HG02870 (cell line): ENCODE data around the gene CNN2.

Source experiments
- ATAC-seq: cut with Tn5 transposase; IDR thresholded peaks from one replicate; pipeline ENCODE4 v1.9.1; 2021; ENCODE audit warnings: mild to moderate bottlenecking, moderate library complexity; ENCODE audit not compliant: unreplicated experiment

The CNN2 gene

DNA sequence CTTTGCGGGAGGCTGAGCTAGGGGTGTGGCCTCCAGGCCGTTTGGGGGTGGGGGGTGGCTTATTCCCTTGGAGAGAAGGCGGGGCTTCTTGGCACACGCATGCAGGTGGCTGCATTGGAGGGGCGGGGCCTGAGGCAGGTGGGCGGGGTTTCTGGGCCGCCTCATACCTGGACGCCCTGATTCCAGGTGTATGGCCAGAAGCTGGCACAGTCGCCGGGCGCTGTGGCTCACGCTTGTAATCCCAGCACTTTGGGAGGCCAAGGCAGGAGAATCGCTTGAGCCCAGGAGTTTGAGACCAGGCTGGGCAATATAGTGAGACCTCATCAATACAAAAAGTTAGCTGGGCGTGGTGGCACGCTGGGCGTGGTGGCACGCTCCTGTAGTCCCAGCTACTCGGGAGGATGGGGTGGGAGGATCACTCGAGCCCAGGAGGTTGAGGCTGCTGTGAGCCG, 21.3 kb downstream of the CNN2 start:
- no peak for ATAC-seq

DNA sequence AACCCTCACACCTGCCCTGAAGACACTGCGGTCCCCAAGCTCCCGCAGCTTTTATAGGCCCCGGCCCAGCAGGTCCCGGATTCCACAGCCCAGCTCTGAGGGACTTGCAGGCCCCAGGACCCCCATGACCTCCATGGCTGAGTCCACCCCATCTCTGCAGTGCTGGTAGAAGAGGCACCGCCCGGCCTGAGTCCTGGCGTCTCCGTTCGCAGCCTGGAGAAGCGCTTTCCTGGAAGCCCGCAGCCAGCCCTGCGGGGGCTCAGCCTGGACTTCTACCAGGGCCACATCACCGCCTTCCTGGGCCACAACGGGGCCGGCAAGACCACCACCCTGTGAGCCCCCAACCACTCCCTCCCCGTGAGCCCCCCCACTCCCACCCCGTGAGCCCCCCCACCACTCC, 22.7 kb downstream of the CNN2 start:
- no peak for ATAC-seq

DNA sequence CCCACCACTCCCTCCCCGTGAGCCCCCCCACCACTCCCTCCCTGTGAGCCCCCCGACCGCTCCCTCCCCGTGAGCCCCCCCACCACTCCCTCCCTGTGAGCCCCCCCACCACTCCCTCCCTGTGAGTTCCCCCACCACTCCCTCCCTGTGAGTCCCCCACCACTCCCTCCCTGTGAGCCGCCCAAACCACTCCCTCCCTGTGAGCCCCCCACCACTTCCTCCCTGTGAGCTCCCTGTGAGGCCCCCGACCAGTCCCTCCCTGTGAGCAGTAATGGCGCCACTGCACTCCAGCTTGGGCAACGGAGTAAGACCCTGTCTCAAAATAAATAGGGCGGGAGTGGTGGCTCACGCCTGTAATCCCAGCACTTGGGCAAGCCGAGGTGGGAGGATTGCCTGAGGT, 23.4 kb downstream of the CNN2 start:
- no peak for ATAC-seq

DNA sequence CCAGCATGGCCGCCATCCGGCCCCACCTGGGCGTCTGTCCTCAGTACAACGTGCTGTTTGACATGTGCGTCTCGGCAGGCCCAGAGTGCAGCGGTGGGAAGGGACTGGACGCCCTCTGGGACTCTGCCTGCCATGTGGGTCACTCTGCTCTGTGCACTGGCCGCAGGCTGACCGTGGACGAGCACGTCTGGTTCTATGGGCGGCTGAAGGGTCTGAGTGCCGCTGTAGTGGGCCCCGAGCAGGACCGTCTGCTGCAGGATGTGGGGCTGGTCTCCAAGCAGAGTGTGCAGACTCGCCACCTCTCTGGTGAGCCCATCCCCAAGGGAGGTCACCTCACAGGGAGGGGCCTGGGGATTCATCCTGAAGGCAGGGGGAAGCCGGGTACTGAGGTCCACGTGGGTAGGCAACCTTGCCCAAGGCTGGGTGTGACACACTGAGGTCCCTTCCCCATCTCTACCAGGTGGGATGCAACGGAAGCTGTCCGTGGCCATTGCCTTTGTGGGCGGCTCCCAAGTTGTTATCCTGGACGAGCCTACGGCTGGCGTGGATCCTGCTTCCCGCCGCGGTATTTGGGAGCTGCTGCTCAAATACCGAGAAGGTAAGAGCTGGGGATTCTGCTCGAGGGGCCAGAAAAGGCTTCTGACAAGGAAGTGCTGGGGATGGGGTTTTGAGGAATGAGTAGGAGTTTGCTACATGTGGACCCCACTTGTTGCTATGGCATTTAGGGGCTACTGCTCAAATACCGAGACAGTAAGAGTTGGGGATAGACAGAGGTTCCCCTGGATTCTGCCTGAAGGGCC, 24.8 kb downstream of the CNN2 start:
- no peak for ATAC-seq

- no peak for ATAC-seq
Observed at GRCh38 chr19:1051791-1052190, 25.4 kb downstream of the CNN2 start.

- ATAC-seq: no peak
Observed at GRCh38 chr19:1052349-1052975, 26.1 kb downstream of the CNN2 start.

- ATAC-seq: no peak
Observed at GRCh38 chr19:1053176-1054101, 27.0 kb downstream of the CNN2 start.

- no peak for ATAC-seq
Observed at GRCh38 chr19:1054102-1055027, 28.0 kb downstream of the CNN2 start.

DNA sequence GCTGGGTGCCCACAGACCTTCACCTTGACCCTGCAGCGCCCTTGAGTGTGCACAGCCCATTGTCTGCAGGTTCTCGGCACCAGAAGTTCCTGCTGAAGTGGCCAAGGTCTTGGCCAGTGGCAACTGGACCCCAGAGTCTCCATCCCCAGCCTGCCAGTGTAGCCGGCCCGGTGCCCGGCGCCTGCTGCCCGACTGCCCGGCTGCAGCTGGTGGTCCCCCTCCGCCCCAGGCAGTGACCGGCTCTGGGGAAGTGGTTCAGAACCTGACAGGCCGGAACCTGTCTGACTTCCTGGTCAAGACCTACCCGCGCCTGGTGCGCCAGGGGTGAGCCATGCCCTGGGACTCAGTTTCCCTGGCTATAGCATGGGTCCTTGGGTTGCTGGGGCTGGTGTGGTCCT, 28.6 kb downstream of the CNN2 start:
- ATAC-seq: no peak

- ATAC-seq: no peak
Observed at GRCh38 chr19:1055886-1056620, 29.6 kb downstream of the CNN2 start.

- no peak for ATAC-seq
Observed at GRCh38 chr19:1057176-1057855, 30.9 kb downstream of the CNN2 start.

- no peak for ATAC-seq
Observed at GRCh38 chr19:1058112-1058511, 31.7 kb downstream of the CNN2 start.

DNA sequence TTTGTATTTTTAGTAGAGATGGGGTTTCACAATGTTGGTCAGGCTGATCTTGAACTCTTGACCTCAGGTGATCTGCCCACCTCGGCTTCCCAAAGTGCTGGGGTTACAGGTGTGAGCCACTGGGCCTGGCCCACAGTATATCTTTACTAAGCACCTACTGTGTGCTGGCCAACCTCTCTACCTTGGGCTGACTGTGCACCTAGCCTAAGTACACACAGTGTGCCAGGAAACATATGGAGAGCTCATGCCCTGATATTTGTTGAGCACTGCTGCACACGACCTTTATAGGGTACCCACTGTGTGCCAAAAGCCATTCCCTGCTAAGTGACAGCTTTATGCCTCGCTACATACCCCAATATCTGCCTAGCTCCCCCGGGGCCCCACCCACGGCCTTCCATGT, 34.3 kb downstream of the CNN2 start:
- no peak for ATAC-seq

- ATAC-seq: no peak
Observed at GRCh38 chr19:1061987-1062386, 35.6 kb downstream of the CNN2 start.

DNA sequence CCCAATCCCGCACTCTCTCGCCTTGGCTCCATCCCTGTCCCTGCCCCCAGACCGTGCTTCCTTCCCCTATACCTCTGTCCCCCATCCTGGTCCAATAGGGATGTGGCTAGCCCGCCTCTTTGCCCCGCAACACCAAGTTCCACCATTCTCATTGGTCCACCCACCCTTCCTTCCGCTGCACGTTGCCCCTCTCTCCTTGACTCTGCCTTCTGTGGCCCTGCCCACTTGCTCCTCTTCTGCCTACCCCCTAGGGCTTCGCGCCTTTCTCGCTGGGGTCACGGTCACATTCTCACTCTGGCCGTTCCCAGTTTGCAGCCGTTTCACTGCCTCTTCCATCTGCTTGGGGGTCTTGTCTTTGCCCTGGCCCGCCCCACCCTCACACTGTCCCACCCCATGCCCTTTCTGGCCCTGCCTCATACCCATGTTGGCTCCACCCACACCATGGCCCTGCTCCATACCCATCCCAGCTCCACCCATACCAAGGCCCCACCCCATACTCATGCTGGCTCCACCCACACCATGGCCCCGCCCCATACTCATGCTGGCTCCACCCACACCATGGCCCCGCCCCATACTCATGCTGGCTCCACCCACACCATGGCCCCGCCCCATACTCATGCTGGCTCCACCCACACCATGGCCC, 36.1 kb downstream of the CNN2 start:
- no peak for ATAC-seq

DNA sequence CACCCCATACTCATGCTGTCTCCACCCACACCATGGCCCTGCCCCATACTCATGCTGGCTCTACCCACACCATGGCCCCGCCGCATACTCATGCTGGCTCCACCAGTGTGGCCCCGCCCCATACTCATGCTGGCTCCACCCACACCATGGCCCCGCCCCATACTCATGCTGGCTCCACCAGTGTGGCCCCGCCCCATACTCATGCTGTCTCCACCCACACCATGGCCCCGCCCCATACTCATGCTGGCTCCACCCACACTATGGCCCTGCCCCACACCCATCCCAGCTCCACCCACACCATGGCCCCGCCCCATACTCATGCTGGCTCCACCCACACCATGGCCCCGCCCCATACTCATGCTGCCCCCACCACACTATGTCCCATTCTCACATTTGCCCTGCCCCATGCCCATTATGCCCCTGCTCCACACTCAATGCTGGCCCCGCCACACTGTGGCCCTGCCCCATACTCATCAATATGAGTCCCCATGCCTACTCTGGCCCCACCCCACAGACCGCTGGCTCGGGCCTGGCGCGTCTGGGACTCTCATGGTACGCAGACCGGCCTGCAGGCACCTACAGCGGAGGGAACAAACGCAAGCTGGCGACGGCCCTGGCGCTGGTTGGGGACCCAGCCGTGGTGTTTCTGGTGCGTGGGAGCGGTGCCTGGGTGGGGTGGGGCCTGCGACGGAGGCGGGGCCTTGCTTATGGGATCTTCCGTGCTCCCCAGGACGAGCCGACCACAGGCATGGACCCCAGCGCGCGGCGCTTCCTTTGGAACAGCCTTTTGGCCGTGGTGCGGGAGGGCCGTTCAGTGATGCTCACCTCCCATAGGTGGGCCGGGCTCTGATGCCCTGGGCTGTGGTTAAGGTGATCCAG, 36.9 kb downstream of the CNN2 start:
- no peak for ATAC-seq

- no peak for ATAC-seq
Observed at GRCh38 chr19:1063909-1064660, 37.7 kb downstream of the CNN2 start.
